GM21529 (cell line): ENCODE data around the gene CCDC33.

Source experiments
- ATAC-seq: cut with Tn5 transposase; IDR thresholded peaks from one replicate; pipeline ENCODE4 v1.9.1; 2021; ENCODE audit not compliant: unreplicated experiment

The CCDC33 gene

DNA sequence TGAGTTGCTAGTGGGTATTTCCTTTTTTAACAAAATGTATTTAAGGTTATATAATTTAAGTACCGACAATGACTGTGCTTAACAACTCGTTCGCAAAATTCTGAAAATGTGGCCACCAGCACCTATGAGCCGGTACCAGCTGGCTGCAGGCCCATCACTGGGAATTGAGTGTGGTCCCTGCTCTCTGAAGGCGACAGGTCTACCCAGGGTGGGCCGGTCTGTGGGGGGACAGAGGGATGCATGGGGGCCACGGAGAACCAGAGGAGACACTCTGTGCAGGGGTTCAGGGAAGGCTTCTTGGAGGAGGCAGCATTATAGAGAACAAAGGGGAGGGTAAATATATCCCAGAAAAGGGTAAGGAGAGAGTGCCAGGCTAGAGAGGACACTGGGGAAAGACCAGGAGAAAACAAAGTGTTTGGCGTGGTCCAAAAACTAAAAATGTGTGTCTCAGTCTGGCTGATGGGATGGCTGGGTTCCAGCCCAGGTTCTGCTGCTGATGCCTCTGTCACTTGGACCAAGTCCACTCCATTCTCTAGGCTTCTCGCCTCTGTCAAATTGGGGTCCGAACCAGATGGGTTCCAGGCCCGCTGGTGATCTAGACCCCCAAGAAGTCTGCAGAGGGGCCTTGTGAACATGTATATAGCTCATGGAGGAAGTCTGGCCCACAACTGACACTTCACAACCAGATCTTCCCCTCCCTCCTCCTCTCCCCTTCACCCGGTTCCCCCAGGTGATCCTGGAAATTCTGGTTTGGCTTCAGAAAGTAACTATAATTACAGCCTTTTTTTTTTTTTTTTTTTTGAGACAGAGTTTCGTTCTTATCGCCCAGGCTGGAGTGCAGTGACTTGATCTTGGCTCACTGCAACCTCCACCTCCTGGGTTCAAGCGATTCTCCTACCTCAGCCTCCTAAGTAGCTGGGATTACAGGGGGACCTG is 142.0 kb downstream of the CCDC33 start:
- no peak for ATAC-seq

DNA sequence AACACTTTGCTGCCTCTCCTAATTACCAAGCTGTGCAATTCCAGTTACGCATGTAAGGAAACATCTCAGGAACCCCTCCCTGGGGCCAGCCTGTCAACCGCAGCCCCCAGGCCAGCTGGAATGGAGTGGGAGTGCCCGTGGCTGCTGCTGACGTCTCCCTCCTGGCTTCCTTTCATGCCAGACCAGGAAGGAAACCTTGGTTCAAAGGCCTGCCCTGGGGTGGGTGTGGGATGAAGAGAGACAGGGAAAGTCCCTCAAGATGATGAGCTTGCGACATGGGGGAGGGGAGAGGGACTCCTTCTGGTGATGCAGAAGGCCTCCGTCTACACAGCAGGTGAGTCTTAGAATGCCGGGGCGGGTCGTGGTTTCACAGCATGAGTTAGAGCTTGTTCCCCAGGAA is 142.7 kb downstream of the CCDC33 start:
- ATAC-seq, result no peak

DNA sequence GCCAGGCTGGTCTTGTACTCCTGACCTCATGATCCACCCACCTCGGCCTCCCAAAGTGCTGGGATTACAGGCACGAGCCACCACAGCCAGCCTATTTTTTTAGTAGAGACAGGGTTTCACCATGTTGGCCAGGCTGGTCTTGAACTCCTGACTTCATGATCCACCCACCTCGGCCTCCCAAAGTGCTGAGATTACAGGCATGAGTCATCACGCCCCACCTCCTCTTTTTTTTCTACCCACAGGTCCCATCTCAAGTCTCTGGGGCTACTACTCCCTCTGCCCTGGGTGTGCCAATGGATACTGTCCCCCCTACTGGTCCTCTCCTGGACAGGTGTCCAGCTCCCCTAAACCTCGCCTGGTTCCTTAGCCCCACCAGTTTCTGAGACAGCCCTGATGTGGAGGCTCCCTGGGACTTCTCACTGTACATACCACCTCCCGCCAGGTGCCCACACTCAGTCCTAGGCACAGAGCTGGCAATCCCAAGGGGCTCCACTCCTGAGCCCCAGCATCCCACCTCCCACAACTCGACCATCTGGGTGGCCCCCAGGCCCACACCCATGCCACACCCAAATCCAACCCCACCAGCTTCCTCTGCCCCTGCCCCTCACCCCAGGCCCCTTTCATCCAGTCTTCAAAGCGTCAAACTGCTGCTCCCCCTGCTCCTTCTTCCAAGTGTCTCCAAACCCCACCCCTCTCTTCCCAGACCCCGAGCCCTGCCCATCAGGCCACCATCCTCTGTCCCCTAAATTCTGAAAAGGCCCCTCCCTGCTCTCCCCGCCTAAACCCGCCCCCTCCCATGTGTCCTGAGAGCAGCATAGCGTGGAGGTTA is 144.4 kb downstream of the CCDC33 start:
- no peak for ATAC-seq

DNA sequence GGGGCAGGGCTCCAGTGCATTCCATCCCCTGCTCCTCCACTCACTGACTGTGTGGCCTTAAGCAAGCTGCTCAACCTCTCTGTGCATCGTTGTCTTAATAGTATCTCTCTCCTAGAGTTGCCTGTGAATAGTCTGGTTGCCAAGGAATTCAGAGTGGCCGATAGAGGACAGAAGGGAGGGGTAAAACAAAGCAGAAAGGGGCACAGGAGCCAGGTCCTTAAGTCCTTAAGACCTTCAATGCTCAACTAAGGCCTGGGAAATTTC is 145.0 kb downstream of the CCDC33 start:
- no peak for ATAC-seq

DNA sequence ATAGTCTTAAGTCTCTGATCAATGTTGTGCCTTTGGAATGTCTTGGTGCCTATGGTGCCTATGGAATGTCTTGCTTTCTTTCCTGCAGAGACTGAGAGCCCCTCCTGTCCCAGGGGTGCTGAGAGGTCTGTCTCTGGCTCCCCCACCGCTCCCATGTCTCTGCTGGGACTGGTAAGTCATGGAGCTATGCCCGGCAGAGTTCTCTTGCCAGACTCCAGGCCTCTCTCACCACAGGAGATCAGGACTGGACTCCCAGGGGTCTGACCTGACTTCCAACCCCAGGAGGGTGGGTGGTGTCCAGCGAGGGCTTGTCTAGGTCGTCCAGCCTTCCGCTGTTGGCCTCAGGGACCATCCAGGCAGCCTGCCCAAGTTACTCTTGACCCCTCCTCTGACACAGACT is 145.4 kb downstream of the CCDC33 start:
- ATAC-seq, result no peak

DNA sequence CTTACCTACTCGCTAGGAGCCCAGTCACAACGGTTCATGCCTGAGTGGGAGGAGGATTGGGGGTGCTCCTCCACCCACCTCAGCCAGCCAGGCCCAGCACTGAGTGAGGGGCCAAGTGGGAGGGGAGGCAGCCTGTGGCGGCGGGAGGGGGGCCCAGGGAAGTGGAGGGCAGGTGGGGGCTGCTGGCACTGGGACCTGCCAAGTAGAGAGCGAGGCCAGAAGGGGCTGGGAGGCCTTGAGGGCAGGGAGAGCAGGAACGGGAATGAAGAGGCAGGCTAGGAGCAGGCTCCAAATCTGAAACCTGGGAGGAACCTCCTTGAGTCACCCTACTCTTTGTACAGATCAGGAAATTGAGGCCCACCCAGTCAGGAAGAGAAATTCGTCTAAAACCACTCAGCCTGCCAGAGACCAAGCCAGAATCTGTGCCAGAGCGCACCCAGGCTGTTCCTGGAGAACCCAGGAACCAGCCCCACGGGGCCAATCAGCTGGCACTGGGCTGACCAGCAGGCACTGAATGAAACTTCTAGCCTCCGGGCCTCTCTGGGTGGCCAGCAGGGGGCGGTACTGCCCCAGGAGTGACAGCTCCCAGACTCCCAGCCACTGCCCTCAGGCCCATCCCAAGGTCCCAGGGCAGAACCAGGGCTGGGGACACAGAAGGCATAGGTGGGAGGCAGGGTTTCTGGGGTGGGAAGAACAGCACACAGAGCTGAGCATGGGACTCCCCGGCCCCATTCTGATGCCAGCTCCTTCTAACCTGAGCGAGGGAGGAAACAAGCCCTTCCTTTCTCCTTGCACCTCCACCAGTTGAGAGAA is 146.1 kb downstream of the CCDC33 start:
- ATAC-seq, result peak; percentile 29

DNA sequence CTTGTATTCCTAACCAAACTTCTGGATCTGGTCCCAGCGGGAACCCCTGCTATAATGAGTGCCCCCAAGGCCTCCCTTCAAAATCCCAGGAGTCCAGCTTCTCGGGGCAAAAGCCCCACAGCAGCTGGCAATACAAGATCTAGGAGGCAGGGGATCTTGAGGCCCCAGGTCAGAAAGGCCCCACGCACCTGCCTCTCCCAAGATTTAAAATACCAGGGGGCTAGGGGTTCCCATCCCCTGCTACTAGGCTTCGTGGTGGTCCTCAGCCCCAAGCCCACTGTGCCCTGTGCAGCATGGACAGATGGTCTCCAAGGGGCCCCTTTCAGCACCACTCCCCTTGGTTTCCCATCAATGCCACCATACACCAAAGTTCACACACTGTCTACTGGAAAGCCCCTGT is 147.2 kb downstream of the CCDC33 start:
- no peak for ATAC-seq

DNA sequence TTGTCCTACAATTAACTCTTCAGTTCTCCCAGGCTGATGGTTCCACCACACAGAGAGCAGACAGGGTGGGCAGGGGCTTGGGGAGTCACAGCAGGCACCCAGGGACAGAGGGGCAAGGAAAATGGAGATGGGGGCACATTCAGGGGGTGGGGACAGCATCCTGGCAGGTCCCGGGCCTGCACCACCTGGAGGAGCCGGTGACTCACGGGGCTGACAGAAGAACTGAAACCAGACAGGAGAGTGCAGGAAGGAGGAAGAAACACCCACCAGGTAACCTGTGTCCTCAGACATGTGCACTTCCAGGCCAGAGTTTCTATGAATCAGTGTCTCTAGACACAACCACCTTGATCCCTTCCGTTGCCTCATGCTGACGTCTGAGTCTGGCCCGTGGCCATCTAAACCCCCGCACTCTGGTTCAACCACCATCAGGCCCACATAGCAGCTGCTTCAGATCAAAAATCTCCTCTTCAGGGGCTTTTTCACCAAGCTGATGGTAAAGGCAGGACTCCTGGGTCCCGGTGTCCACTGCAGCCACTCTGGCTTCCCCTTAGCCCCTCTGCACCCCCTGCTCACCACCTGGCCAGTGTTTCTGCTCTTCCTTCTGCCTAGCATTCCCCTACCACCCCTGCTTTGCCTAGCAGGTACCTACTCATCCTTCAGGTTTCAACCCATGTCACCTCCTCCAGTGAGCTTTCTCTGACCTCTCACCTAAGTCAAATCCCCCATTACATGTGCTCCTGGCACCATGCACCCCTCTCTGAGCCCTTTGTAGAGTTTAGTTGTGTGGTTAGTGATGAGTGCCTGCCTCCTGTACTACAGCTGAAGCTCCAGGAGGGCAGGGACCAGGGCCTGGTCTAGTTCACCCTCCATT is 147.8 kb downstream of the CCDC33 start:
- ATAC-seq, result peak; percentile 46

DNA sequence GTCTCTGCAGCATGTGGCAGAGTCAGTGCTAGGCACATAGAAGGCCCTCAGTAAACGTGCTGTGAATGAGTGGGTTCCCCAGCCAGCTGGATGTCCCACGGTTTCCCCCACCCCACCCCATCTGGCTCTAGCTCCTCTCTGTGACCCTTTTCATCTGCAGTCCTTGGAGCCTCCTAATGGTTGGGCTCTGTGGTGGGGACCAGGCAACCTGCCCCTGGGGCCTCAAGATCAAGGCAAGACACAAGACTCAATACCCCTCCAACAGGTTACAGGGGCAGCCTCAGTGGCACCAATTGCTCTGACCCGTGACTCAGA is 148.4 kb downstream of the CCDC33 start:
- ATAC-seq, result peak; percentile 2

DNA sequence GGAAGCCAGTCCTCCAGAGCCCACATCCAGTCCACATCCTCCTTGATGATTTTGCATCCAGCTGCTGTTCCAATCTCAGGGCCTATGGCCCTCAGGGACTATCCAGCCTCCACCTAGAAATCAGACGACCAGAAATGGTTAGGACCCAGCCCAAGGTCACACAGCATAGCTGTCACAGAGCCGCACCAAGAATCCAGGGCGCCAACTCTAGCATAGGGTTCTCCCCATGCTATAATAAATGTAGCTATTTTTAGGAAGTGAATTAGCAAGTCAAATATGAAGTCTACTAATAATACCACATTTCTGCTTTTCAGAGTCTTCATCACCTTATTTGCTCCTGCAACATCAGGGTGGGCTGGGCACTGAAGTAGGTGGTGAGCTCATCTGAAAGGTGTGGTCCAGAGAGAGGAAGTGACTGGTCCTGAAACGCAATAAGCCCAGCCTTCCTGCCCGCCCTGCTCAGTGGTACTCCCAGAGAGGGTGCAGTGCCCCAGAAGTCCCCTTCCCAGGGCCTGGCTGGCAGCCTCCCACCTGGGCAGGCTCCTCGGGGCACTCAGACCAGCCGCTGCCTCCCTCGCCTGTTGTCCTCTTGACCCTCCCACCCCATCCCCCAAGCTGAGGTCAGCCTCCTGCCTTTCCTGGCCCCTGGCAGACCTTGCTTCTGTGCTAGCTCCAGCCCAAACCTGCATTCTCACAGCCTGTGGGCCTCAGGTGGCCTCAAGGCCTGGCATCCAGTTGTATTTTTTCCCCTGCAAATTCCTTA is 148.9 kb downstream of the CCDC33 start:
- peak; percentile 67 for ATAC-seq

DNA sequence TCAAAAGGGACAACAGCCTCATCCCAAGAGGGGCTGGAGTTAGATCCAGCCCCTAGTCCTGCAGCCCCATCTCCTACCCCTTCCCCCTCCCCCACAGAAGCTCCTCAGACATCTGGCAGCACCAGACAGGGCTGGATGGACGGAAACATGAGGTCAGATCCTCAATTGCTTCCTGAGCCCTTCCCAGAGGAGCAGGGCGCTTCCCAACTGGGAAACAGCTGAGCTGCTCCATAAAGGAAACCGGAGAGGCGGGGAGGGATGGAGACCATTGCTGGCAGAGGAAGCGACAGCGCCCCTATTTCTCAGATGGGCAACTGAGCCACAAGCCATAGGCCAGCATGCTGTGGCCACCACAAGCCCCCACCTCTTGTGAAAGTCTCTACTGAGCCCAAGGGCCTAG is 149.6 kb downstream of the CCDC33 start:
- ATAC-seq, result no peak
